Activated CD4-positive, alpha-beta T cell treated with anti-CD3 and anti-CD28 coated beads, Interleukin-10, Interleukin-2, amounts not matched to agents 100 ng/mL and 50 ng/mL, durations not matched to agents 16 hours and 8 hours (primary cell): ENCODE results near the gene MARCHF10.

Experiments used
- DNase-seq: peaks from one replicate; pipeline ENCODE4 v3.0.0-alpha.2; 2020

MARCHF10 gene

DNA sequence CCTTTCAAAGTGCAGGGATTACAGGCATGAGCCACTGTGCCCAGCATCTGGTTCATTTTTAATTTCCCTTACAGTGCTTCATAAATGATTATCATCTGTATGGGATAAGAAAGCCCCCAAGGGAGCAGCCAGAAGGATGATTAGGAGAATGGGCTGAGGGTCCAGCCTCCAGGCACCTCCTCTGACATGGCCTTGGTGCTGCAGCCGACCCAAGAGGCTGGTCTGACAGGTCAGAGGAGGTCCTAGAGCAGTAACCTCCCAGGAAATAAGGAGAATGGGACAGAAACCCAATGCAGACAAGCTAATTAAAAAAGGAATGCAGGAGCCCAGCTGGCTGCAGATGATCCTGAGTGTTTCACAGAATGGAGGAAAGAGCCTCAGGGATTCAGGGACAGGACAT, 151.7 kb downstream of the MARCHF10 start:
- DNase-seq, result no peak

DNA sequence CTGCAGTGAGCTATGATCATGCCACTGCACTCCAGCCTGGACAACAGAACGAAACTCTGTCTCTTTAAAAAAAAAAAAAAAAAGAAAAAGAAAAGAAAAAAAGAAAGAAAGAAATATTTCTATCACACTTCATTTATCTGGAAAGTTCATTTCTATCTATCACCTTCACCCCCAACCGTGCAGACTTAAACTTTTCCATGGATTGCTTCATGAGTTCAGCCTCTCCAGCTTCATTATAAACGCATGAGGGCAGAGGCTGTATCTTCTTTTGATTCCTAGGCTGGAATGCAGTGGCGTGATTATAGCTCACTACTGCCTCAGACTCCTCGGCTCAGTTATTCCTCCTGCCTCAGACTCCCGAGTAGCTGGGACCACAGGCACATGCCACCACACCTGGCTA, 152.5 kb downstream of the MARCHF10 start:
- DNase-seq, result no peak

DNA sequence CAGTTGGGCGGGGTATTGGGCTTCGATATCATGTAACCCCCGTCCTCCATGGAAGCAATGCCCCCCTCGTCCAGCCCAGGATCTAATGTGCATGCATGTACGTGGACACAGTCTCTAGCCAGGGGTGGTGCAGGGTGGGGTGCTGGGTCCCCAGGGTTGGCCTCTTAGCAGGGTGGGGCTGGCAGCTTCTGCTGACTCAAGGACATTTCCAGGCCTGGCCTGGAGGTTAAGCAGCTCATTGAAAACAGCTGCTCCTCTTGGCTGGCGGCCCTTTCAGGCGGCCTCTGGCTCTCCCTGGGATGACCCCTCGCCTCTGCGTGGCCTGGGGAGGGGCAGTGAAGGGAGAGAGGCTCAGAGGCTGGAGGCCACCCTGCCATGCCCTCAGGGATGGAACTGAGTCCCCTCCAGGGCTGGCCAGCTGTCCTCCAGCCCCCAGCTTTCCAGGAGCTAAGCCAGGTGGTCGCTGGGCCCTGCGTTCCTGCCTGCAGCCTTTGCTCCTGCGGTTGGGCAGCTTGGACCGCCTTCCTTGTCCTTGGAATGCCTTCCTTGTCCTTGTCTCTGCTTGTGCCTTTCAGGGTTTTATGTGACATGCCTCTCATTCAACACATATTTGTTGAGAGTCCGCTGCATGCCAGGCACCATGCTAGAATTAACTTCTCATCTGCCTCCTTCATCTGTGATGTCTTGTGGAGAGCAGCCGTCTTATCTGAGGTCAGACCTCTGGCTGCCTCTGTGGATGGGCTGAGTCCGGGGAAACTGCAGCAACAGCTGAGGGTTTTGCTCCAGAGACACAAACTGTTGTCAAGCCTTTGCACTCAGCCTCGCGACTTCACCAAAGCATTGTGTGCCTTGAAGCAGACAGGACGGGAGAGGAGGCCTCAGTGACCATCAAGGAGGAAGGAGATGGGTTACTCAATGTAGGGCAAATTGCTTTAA, 154.0 kb downstream of the MARCHF10 start:
- peak; percentile 27 for DNase-seq

GRCh38 chr17:62653002-62653825, 154.9 kb downstream of the MARCHF10 start:
- DNase-seq, result peak; percentile 98

DNA sequence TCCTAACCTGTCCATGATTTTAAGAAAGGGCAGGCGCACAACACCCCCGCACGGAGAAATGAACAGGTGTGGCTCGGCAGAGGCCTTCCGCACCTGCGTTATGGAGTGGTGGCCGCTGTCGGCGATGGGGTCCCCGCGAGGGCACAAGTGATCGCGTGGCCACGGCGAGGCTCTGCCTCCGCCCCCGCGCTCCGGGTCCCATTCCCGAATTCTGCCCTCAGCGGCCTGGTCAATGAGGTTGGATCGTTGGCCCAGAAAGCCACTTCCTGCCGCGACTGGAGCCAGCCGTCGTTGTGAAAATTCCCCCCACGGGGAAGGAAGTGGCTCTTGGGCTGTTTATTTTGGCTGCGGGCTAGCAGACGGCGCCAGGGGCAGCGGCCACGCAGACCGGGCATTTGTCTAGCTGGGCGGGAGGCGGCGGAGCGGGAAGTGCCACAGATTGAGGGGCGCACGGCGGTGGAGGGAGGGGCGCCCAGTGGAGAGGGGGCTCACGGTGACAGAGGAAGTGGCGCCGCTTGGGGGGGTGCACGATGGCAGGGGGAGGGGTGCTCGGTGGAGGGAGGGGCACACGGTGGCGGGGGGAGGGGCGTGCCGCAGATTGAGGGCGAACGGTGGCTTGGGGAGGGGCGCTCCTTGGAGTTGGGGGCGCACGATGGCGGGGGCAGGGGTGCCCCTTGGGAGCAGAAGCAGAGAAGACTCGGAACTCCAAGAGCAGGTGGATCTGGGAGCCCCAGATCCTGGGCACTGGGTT, 155.7 kb downstream of the MARCHF10 start:
- DNase-seq, result peak; percentile 58
